DMS153 treated with DMSO at 0.1 percent for 48 hours (cell line): ENCODE measurements around the gene CNN3.

Experiments used
- DNase-seq: peaks from one replicate; lab custom pipeline; 2025; ENCODE audit not compliant: unreplicated experiment; lab: John Stamatoyannopoulos, UW

CNN3 gene

GRCh38 chr1:94925004-94925403 is 1.9 kb downstream of the CNN3 start:
- no peak for DNase-seq

GRCh38 chr1:94922761-94923331 is 4.1 kb downstream of the CNN3 start:
- DNase-seq = no peak

DNA sequence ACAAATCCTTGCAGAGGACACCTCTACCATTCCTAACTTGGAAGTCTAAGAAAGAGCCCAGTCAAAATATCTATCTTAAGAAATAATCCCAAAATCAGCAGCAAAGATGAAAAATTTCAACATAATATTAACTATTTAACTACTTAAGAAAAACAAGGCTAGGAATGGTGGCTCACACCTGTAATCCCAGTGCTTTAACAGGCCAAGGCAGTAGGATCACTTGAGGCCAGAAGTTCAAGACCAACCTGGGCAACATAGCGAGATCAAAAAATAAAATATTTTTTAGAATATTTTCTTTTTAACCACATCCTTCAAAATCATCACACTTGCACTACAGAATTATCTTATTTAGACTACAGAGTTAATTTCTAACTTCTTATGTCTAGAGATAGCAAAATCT is 4.9 kb downstream of the CNN3 start:
- no peak for DNase-seq

- DNase-seq = no peak
Observed at GRCh38 chr1:94920061-94920460, 6.8 kb downstream of the CNN3 start.

- DNase-seq = no peak
Observed at GRCh38 chr1:94919241-94920030, 7.5 kb downstream of the CNN3 start.

DNA sequence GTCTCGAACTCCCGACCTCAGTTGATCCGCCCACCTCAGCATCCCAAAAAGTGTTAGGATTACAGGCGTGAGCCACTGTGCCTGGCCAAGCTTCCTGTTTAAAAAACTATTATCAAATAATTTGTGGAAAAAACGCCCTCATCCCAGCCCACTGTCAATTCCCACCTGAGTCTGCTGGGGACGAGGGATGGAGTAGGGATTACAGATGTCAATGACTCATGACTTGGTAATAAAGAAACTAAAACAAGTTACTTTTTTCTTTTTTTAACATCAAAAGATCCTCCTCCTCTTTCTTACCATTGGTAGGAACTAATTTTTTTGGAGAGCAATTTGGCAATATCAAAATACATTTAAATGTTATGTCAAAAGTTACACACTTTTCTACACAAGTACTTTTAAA is 9.7 kb downstream of the CNN3 start:
- DNase-seq = no peak

DNA sequence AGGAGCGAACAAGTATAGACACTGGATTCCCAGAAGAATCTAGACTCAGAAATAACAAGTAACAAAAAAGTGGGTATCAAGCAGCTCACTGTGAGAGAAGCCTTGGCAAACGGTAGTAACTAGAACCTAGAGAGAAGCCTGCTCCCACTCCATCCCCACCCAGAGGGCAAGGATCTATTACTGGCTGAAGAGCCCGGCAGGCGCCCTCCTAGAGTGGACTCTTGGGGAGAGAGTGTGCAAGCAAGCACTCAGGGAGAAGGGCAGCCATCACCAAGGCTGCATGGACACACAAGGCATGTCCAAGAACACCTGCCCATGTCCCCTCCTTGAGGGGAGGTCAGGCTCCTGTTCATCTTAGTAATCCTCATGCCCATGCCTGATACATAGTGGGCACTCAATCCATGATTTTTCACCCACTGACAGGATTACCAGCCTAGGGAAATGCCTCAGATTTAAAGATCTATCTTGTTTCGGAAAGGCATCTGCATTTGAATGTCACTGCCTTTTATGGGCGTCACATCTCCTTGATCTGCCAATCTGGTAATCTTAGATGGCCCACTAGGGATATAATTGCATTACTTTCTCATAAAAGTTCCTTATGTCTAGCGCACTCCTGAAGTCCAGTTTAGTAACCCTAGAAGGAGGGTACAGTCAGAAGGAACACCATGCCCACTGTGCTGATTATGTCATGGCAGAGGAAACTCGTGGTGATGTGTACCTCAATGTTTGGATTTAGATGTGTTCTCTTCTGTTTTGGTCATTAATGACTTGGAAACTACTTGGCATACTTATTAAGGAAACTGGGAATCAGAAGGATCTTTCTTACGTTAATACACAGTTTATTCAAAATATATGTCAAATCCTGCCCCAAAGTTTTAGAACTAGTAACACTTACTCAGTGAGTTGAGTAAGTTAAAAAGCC is 14.4 kb downstream of the CNN3 start:
- no peak for DNase-seq

DNA sequence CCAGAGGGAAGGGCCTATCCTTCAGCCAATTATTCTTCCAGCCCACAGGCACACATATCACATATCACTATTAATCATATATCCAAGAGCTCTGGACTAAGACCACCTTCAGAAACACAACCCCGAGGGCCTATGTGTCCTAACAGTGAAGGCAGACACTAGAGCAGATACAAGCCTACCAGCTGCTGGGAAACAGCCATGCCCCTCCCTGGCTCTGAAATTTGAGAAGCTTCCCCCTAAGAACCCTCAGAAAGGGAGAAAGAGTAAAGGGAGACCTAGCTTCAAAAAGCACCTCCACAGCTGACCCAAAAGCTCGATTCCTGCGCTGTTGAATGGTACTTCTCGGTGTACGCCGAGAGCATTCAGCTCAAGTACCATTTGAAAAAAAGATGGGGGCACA is 17.4 kb downstream of the CNN3 start:
- no peak for DNase-seq

DNA sequence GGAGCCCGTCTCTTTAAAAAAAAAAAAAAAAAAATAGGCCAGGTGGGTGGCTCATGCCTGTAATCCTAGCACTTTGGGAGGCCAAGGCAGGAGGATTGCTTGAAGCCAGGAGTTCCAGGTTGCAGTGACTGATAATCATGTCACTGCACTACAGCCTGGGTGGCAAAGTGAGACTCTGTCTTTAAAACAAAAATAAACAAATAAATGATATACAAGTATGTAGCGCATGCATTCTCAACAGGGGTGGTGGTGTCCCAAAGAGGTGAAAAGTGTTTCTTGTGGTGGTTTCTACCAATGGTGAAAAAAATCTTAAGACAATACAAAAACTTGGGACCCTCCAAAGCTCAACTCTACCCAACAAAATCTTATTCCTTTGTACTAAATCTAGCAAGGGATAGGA is 17.9 kb downstream of the CNN3 start:
- no peak for DNase-seq

DNA sequence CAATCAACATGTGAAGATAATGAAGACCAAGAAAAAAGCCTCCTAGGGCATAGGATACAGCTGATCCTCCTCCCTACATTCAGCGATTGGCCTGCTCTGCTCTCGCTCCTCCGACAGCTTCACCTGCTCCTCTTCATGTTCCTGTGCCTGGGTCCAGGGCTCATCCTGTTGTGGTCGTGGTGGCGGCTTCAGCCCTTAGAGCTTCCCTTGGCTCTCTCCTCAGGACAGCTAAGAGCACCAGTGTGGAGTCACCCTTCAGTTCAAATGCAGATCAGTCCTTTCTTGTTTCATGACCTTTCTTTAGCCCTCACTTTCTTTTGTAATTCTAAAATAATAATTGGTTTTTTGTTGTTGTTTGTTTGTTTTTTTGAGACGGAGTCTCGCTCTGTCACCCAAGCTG is 18.7 kb downstream of the CNN3 start:
- DNase-seq = no peak

DNA sequence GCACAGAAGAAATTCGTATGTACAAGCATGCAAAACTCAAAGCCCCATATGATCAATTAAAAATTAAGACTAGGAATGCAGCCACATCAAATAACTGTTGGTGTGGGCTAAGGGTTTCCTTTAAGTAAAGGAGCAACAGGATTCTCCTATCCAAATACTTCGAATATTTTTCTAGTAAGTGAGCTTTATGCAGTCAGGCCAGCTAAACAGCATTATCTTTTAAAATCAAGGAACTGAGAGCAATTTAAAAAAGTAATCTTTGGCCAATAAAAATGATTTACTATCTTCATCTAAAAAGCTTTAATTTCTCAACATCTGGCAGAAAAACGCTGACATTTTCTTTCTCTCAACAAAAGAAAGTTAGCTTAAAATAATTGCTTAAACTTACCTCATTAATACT is 19.8 kb downstream of the CNN3 start:
- DNase-seq = no peak

GRCh38 chr1:94906382-94906781 is 20.5 kb downstream of the CNN3 start:
- no peak for DNase-seq

- DNase-seq = no peak
Observed at GRCh38 chr1:94905207-94905606, 21.7 kb downstream of the CNN3 start.

DNA sequence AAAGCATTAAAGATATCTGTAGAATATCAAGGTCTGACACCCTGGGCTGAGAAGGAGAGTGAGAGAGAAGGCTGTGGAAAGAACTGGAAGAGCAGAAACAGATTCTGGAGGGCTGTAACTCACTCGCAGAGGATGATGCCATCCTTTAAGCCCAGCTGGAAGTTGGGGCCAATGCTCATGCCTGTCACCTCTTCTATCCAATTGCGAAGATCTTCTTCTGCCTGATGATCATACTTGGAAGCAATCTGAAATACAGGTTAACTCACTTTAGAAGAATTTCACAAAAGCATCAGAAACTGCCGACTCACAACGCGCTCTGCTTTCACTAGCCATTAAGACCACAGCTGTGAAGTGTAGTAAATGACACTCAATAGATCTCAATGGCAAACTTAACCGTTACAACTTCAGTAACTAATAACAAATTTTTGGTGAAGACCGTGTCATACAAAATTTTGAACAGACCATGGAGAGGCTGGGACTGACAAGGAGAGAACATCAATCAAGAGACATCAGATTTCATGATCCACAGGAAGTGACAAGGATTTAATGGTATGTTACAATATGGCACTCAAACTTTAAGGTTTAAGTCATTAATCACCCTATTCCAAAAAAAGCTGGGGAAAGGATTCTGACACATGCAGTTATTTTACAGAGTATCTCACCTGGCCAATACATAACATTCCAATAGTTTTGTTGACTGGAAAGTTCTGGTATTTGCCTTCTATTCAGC is 23.5 kb downstream of the CNN3 start:
- DNase-seq = no peak

GRCh38 chr1:94901841-94902240 is 25.1 kb downstream of the CNN3 start:
- no peak for DNase-seq

DNA sequence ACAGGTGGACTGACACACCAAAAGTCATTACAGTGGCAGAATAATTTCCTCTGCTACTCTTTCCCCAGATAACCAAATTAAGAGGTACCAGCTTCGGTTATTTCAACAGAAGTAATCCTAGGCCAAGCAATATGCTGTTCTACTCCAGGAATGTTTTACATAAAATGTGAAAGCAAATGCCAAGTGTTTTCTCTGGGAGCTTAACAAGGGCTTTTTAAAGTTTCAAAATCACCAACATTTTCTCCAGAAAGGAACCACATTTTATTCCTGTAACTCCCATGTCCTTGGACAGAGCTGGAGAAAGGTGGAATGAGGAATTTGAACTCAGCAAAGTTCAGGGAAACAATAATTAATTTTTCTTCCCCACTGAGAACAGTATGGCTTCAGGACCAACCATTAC is 27.2 kb downstream of the CNN3 start:
- no peak for DNase-seq

DNA sequence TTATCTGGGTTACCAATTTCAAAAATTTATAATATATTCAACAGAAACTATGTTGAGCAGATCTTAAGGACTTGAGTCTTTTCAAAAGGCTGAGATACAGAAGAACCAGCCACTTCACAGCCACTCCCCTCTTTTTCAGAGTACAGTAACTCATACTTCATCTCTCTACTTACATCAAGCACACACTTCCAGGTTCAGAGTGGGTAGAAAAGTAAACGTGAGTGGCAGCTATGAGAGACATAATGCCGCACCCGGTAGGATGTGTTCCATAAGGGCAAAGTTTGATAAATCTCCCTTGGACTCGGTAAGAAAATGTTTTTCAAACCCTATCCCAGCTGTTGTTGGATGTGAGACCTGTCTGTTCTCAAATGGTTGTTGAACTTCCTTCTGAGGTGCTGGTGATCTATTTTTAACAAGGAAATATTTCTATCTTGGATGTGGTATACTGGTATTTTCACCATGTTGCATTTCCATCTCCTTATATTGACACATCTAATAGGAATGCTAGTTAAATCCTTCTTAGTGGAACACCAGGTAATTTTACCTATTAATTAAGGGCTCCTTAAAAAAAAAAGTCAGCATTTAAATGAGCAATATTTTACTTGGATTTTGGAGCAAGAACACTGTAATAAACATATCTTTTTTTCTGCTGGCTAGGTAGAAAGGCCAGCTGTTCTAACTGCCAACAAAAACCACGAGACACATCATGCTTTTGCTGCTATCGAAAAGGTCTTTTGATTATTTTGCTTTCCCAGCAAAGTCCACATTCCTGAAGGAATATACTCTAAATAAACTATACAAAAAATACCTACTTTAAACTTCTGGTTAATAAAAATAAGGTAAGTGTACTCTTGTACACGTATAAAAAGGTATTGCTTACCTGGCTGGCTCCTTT is 28.2 kb downstream of the CNN3 start:
- no peak for DNase-seq

DNA sequence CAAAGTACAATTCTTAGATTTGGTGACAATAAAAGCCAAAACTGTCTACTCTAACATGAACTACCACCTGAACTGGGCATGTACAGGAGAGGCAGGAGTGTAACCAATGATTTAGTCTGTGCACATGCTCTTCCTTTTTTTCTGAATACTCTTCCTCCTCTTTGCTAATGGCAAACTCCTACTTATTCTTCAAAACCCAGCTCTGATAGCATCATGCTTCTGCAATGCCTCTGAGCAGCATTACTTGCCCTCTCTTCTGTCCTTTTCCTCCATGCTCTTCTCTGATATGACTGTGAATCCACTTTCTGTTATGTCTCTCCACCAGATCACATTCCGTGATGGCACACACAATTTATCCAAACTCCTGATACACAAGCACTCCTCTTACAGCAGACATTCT is 31.4 kb downstream of the CNN3 start:
- no peak for DNase-seq

GRCh38 chr1:94894630-94895029 is 32.3 kb downstream of the CNN3 start:
- no peak for DNase-seq

DNA sequence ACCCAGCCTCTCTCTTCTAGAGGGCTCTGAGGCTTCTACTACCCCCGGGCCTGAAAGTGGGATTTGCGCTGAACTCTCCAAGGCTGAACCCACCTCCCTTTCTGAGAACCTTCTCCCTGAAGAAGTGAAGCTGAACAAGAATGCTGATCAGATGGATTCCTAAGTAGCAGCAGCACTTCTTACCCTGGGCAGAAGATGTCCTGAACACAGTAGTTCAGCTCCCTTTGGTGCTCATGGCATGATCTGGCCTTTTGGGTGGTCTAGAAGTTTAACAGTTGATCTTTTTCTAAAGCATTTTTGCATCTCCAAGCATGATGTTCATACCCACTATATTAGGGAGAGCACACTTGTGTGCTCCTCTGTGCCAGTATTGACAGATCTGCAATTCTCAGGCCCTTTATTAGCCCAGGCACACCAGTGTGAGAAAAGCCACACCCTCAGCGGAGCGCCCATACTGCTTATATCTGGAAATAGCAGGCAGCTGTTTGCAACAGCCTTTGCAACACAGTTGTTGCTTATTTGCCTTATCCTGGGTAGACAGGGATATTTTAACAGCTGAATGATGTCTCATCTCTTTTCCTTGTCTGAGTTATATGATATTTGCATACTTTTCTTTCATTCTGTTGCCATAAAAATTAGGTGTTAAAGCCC is 34.2 kb downstream of the CNN3 start:
- no peak for DNase-seq
